Osteocyte (in vitro differentiated cells): ENCODE data around the gene HDAC4. TPM values are rescaled to one million over a fixed set of nuclear protein-coding genes. Genes with fewer than 3 reads are reported as not detected.

Experiments
- DNase-seq: peaks from one replicate; pipeline ENCODE4 v3.0.0; 2021; ENCODE audit warnings: mixed read lengths; ENCODE audit not compliant: unreplicated experiment; ENCODE audit errors: extremely low spot score
- H3K27ac Mint-ChIP-seq: one replicate; pipeline ENCODE4 v1.8.0; 2021; ENCODE audit warnings: mild to moderate bottlenecking, mixed read lengths; ENCODE audit not compliant: unreplicated experiment
- H3K27me3 Mint-ChIP-seq: one replicate; pipeline ENCODE4 v1.8.0; 2021; ENCODE audit warnings: mixed read lengths; ENCODE audit not compliant: unreplicated experiment
- H3K36me3 Mint-ChIP-seq: one replicate; pipeline ENCODE4 v1.8.0; 2021; ENCODE audit warnings: mixed read lengths; ENCODE audit not compliant: unreplicated experiment
- H3K4me1 Mint-ChIP-seq: one replicate; pipeline ENCODE4 v1.8.0; 2021; ENCODE audit warnings: mixed read lengths; ENCODE audit not compliant: unreplicated experiment
- H3K4me3 Mint-ChIP-seq: one replicate; pipeline ENCODE4 v1.8.0; 2021; ENCODE audit warnings: mild to moderate bottlenecking, moderate library complexity, mixed read lengths; ENCODE audit not compliant: unreplicated experiment
- H3K9me3 Mint-ChIP-seq: one replicate; pipeline ENCODE4 v1.8.0; 2021; ENCODE audit warnings: mixed read lengths; ENCODE audit not compliant: unreplicated experiment
- CTCF ChIP-seq: fragments of 200-600 bp; sonication (generic); IDR thresholded peaks from 2 replicates; pipeline ENCODE4 v1.5.0; 2021; ENCODE audit warnings: antibody characterized with exemption, mild to moderate bottlenecking, moderate library complexity
- total RNA-seq: library from RNA; stranded (reverse); gene quantifications from 2 replicates; pipeline ENCODE4 v1.2.1, GENCODE V29; 2021

The HDAC4 gene
- total RNA-seq, 1 donor from 2014 or later = 30.3 TPM

GRCh38 chr2:239186516-239187357 lies 214.1 kb downstream of the HDAC4 start:
- no peak overlapping the region for H3K4me3 Mint-ChIP-seq
- no peaks in the 10 kb centered on the region for H3K9me3 Mint-ChIP-seq
- H3K27me3 Mint-ChIP-seq = no peaks in the 10 kb centered on the region
- peaks cover 15% of the 10 kb centered on the region for H3K36me3 Mint-ChIP-seq
- H3K27ac Mint-ChIP-seq = no peak overlapping the region
- peak; percentile 74 for DNase-seq
- no peak for TF ChIP-seq CTCF
- no peaks in the 10 kb centered on the region for H3K4me1 Mint-ChIP-seq

GRCh38 chr2:239184968-239185903 lies 215.6 kb downstream of the HDAC4 start:
- H3K27me3 Mint-ChIP-seq = no peaks in the 10 kb centered on the region
- DNase-seq = peak; percentile 83
- H3K36me3 Mint-ChIP-seq = peaks cover 15% of the 10 kb centered on the region
- H3K27ac Mint-ChIP-seq = no peak overlapping the region
- H3K9me3 Mint-ChIP-seq = no peaks in the 10 kb centered on the region
- no peaks in the 10 kb centered on the region for H3K4me1 Mint-ChIP-seq
- no peak overlapping the region for H3K4me3 Mint-ChIP-seq
- TF ChIP-seq CTCF = no peak

GRCh38 chr2:239184179-239184578 lies 216.6 kb downstream of the HDAC4 start:
- no peak for TF ChIP-seq CTCF
- Mint-ChIP-seq H3K27ac (no peak overlapping the region), H3K9me3 (no peaks in the 10 kb centered on the region), H3K36me3 (peaks cover 15% of the 10 kb centered on the region), H3K4me3 (no peak overlapping the region), H3K4me1 (no peaks in the 10 kb centered on the region), H3K27me3 (no peaks in the 10 kb centered on the region)
- DNase-seq = peak; percentile 73

- H3K36me3 Mint-ChIP-seq = peaks cover 13% of the 10 kb centered on the region
- TF ChIP-seq CTCF = no peak
- H3K27ac Mint-ChIP-seq = no peak overlapping the region
- H3K9me3 Mint-ChIP-seq = no peaks in the 10 kb centered on the region
- H3K4me3 Mint-ChIP-seq = no peak overlapping the region
- no peaks in the 10 kb centered on the region for H3K4me1 Mint-ChIP-seq
- DNase-seq = peak; percentile 75
- no peaks in the 10 kb centered on the region for H3K27me3 Mint-ChIP-seq
These were observed 217.6 kb downstream of the HDAC4 start for GRCh38 chr2:239182981-239183791.
